Osteocyte (in vitro differentiated cells): ENCODE measurements around the gene SETD1A. TPM values are rescaled to one million over a fixed set of nuclear protein-coding genes. Genes with fewer than 3 reads are reported as not detected.
"Not testable (repeated sequence)": the region's sequence is repeated elsewhere in the genome, so short reads cannot be mapped to it uniquely, and the experiment has no call there.

Experiments used
- DNase-seq: peaks from one replicate; pipeline ENCODE4 v3.0.0; 2021; ENCODE audit warnings: mixed read lengths; ENCODE audit not compliant: unreplicated experiment; ENCODE audit errors: extremely low spot score
- H3K27ac Mint-ChIP-seq: one replicate; pipeline ENCODE4 v1.8.0; 2021; ENCODE audit warnings: mild to moderate bottlenecking, mixed read lengths; ENCODE audit not compliant: unreplicated experiment
- H3K27me3 Mint-ChIP-seq: one replicate; pipeline ENCODE4 v1.8.0; 2021; ENCODE audit warnings: mixed read lengths; ENCODE audit not compliant: unreplicated experiment
- H3K36me3 Mint-ChIP-seq: one replicate; pipeline ENCODE4 v1.8.0; 2021; ENCODE audit warnings: mixed read lengths; ENCODE audit not compliant: unreplicated experiment
- H3K4me1 Mint-ChIP-seq: one replicate; pipeline ENCODE4 v1.8.0; 2021; ENCODE audit warnings: mixed read lengths; ENCODE audit not compliant: unreplicated experiment
- H3K4me3 Mint-ChIP-seq: one replicate; pipeline ENCODE4 v1.8.0; 2021; ENCODE audit warnings: mild to moderate bottlenecking, moderate library complexity, mixed read lengths; ENCODE audit not compliant: unreplicated experiment
- H3K9me3 Mint-ChIP-seq: one replicate; pipeline ENCODE4 v1.8.0; 2021; ENCODE audit warnings: mixed read lengths; ENCODE audit not compliant: unreplicated experiment
- total RNA-seq: library from RNA; stranded (reverse); gene quantifications from 2 replicates; pipeline ENCODE4 v1.2.1, GENCODE V29; 2021
- TF ChIP-seq, protein P1 (sequence below): fragments of 200-600 bp; sonication (generic); IDR thresholded peaks from 2 replicates; pipeline ENCODE4 v1.5.0; 2021; ENCODE audit warnings: antibody characterized with exemption, mild to moderate bottlenecking, moderate library complexity

The SETD1A gene
- total RNA-seq, 1 donor from 2014 or later = 20.1 TPM

DNA sequence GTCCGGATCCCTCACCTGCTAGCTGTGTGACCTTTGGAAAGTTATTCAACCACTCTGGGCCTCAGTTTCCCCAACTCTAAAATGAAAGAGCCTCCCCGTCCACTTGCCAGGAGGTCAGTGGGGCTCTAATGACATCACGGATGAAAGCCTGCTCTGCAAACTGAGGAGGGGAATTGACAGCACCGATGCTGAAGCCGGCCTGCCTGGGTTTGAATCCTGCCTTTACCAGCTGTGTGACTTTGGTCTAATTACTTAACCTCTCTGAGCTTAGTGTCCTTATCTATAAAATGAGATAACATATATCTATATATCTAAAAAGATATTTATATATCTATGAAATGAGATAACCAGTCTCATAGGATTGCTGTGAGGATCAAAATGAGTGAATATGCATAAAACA lies 51.0 kb downstream of the SETD1A start:
- DNase-seq = no peak
- H3K4me1 Mint-ChIP-seq = peaks cover 10% of the 10 kb centered on the region
- no peak overlapping the region for H3K4me3 Mint-ChIP-seq
- H3K27me3 Mint-ChIP-seq = peaks cover 13% of the 10 kb centered on the region
- no peaks in the 10 kb centered on the region for H3K9me3 Mint-ChIP-seq
- H3K36me3 Mint-ChIP-seq = no peaks in the 10 kb centered on the region
- TF ChIP-seq, protein P1, sequence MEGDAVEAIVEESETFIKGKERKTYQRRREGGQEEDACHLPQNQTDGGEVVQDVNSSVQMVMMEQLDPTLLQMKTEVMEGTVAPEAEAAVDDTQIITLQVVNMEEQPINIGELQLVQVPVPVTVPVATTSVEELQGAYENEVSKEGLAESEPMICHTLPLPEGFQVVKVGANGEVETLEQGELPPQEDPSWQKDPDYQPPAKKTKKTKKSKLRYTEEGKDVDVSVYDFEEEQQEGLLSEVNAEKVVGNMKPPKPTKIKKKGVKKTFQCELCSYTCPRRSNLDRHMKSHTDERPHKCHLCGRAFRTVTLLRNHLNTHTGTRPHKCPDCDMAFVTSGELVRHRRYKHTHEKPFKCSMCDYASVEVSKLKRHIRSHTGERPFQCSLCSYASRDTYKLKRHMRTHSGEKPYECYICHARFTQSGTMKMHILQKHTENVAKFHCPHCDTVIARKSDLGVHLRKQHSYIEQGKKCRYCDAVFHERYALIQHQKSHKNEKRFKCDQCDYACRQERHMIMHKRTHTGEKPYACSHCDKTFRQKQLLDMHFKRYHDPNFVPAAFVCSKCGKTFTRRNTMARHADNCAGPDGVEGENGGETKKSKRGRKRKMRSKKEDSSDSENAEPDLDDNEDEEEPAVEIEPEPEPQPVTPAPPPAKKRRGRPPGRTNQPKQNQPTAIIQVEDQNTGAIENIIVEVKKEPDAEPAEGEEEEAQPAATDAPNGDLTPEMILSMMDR = no peak
- H3K27ac Mint-ChIP-seq = no peak overlapping the region

DNA sequence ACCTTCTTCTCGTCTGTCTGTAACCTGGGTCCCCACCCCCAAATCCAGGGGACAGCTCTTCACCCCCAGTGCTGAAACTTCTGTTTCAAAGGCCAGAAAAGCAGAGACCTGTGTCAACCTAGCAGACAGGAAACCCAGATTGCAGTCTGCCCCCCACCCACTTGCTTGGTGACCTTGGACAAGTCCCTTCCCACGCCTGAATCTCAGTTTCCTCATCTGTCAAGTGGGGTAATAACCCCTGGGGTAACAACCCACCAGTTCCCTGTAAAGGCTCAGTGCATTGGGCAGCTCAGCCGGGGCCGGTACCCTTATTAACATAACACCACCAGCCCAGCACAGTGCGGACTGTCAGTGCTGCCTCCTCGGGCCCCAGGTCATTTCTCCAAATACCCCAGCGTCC lies 51.6 kb downstream of the SETD1A start:
- Mint-ChIP-seq H3K27me3 (peaks cover 16% of the 10 kb centered on the region), H3K4me1 (peaks cover 10% of the 10 kb centered on the region), H3K4me3 (no peak overlapping the region), H3K36me3 (no peaks in the 10 kb centered on the region), H3K9me3 (no peaks in the 10 kb centered on the region), H3K27ac (no peak overlapping the region)
- DNase-seq = no peak
- TF ChIP-seq, protein P1 = no peak

DNA sequence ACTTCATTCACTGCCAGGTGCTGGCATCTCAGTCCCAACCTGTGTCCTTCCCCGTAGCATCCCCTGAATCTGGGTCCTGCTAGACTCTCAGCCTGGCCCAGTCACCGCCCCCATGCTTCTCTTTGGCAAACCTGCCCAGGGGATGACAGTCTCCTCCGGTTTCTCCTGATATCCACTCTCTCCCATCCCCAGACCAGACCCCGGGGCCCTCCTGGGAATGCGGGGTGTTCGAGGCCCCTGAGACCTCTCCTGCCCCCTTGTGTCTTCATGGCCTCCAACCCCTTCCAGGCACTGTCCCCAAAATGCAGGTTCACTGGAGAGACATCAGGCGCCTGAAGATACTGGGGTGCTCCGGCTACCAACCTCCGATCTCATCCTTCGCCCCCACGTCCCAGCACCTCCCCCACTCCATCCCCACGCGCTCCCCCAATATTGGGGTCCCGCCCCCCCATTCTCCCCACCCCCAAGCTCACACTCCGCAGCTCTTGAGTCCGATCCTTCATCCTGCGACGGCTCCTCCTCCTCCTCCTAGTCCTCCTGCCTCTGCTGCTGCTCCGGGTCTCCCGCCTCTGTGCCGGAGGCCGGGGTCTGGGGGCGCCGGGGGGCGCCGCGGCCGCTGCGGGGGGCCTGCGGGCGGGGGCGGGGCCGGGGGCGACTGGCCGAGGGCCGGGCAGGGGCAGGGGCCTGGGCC lies 52.5 kb downstream of the SETD1A start:
- no peaks in the 10 kb centered on the region for H3K36me3 Mint-ChIP-seq
- no peak for DNase-seq
- H3K4me1 Mint-ChIP-seq = peaks cover 10% of the 10 kb centered on the region
- TF ChIP-seq, protein P1 = no peak
- peaks cover 16% of the 10 kb centered on the region for H3K27me3 Mint-ChIP-seq
- H3K9me3 Mint-ChIP-seq = no peaks in the 10 kb centered on the region
- peak overlapping the region; percentile 71 for H3K4me3 Mint-ChIP-seq
- H3K27ac Mint-ChIP-seq = no peak overlapping the region

DNA sequence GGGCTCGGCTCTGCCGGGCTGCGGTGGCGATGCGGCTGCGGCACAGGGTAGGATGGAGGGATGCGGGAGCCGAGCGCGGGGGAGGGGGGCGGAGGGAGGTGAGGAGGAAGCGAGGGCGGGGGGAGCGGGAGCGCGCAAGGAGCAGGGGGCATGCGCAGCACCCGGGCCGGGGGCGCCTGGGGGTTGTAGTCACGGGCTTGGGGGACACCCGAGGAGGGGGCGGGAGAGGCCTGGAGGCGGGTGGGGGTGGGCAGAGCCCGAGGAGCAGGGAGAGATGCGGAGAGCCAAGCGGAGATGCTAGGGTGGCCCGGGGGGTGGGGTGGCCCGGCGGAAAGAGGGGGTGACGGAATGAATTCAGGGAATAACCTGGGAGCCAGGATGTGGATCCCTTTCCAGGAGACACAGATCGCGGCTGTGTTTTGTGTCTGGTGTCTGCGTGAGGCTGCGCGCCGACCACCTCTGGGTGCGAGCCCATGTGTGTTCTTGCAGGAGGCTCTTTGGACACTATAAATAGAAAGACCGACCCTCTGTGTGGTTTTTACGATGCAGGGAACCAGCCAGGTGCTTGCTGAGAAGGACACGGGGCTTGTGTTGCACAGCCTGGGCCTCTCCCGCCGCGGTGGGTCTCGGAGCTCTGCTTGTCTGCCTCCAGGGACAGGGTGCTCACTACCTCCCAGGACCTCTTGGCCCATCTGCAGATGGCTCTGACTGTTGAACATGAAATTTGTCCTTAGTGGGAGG lies 53.2 kb downstream of the SETD1A start, which contains the start of gene STX1B:
STX1B (minus strand) TSS at position 54 of the 741 bp plus-strand sequence. CDS start 242 bp downstream, outside the sequence.
- H3K4me3 Mint-ChIP-seq = peak within 1 kb of the TSS; percentile 73
- H3K36me3 Mint-ChIP-seq = no peaks in the 10 kb centered on the region
- H3K4me1 Mint-ChIP-seq = peaks cover 10% of the 10 kb centered on the region
- no peaks in the 10 kb centered on the region for H3K9me3 Mint-ChIP-seq
- TF ChIP-seq, protein P1 = no peak
- H3K27me3 Mint-ChIP-seq = peaks cover 16% of the 10 kb centered on the region
- no peak within 1 kb of the TSS for H3K27ac Mint-ChIP-seq
- DNase-seq = no peak

DNA sequence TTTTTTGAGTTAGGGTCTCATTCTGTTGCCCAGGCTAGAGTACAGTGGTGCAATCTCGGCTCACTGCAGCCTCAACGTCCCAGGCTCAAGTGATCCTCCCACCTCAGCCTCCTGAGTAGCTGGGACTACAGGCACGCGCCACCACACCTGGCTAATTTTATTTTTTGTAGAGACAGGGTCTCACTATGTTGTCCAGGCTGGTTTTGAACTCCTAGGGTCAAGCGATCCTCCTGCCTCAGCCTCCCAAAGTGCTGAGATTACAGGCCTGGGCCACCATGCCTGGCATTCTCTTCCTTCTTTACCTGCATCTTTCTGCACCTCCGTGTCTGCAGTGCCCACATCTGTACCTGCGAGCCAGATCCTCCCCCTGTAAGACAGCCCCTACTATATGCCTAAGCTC lies 54.3 kb downstream of the SETD1A start:
- peak overlapping the region; percentile 73 for H3K4me3 Mint-ChIP-seq
- not testable (repeated sequence) for H3K36me3 Mint-ChIP-seq, H3K27ac Mint-ChIP-seq, DNase-seq, H3K9me3 Mint-ChIP-seq, H3K4me1 Mint-ChIP-seq
- H3K27me3 Mint-ChIP-seq = peaks cover 16% of the 10 kb centered on the region

DNA sequence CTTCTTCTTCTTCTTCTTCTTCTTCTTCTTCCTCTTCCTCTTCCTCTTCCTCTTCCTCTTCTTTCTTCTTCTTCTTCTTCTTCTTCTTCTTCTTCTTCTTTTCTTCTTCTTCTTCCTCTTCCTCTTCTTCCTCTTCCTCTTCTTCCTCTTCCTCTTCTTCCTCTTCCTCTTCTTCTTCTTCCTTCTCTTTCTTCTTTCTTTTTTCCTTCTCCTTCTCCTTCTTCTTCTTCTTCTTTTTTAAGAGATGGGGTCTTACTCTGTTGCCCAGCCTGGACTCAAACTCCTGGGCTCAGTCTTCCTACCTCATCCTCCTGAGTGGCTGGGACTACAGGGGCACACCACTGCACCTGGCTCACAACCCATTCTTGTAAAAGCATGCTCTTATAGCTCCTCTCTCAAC lies 55.7 kb downstream of the SETD1A start:
- not testable (repeated sequence) for DNase-seq
- peaks cover 16% of the 10 kb centered on the region for H3K27me3 Mint-ChIP-seq

More for the DNA sequence above, 55.7 kb downstream of the SETD1A start:
- H3K9me3 Mint-ChIP-seq, H3K36me3 Mint-ChIP-seq, H3K4me1 Mint-ChIP-seq, H3K4me3 Mint-ChIP-seq, H3K27ac Mint-ChIP-seq: not testable (repeated sequence)
